Vagina (tissue), 2 donors: ENCODE measurements around the gene PFKL.

Experiments
- POLR2A ChIP-seq, 2 donors: fragments of 450-650 bp; IDR thresholded peaks; one replicate each; pipeline ENCODE4 v1.6.1; 2017; ENCODE audit warnings: antibody characterized with exemption in 2 of 2, mild to moderate bottlenecking in 2 of 2, moderate library complexity in 2 of 2
- TF ChIP-seq, protein P1 (sequence below), 3 experiments: fragments of 450-650 bp in 2 of 3; fragments of 200-600 bp in 1 of 3; sonication (generic) in 1 of 3; IDR thresholded peaks; one replicate each; pipeline ENCODE4 v1.5.1; 2017 to 2019; ENCODE audit warnings: antibody characterized with exemption in 3 of 3, mild to moderate bottlenecking in 2 of 3, moderate library complexity in 2 of 3

DNA sequence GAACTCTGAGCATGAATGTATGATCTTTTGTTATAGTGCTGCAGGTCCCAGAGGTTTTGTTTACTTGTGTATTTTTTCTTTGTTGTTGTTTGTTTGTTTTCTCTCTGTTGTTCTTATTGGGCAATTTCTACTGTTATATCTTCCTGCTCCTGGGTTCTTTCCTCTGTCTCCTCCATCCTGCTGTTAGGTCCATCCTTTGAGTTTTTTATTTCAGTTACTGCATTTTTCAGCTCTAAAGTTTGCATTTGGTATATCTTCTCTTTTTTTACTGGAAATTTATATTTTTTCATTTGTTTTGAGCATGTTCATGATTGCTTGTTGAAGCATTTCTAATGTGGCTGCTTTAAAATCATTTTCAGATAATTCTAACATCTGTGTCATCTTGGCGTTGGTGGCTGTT lies 63.4 kb downstream of the PFKL start:
- TF ChIP-seq POLR2A (IDR thresholded peaks at IDR 0.05) = no peak
- TF ChIP-seq, protein P1, sequence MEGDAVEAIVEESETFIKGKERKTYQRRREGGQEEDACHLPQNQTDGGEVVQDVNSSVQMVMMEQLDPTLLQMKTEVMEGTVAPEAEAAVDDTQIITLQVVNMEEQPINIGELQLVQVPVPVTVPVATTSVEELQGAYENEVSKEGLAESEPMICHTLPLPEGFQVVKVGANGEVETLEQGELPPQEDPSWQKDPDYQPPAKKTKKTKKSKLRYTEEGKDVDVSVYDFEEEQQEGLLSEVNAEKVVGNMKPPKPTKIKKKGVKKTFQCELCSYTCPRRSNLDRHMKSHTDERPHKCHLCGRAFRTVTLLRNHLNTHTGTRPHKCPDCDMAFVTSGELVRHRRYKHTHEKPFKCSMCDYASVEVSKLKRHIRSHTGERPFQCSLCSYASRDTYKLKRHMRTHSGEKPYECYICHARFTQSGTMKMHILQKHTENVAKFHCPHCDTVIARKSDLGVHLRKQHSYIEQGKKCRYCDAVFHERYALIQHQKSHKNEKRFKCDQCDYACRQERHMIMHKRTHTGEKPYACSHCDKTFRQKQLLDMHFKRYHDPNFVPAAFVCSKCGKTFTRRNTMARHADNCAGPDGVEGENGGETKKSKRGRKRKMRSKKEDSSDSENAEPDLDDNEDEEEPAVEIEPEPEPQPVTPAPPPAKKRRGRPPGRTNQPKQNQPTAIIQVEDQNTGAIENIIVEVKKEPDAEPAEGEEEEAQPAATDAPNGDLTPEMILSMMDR (IDR thresholded peaks at IDR 0.05) = no peak
